HG03575 (cell line): Measurements from ENCODE around the gene ZNF319.
"Not testable (repeated sequence)": the region's sequence is repeated elsewhere in the genome, so short reads cannot be mapped to it uniquely, and the experiment has no call there.

Experiments used
- ATAC-seq: cut with Tn5 transposase; IDR thresholded peaks from one replicate; pipeline ENCODE4 v1.9.1; 2021; ENCODE audit not compliant: unreplicated experiment, insufficient number of reproducible peaks, low FRiP score; ENCODE audit errors: extremely low read depth

The ZNF319 gene

DNA sequence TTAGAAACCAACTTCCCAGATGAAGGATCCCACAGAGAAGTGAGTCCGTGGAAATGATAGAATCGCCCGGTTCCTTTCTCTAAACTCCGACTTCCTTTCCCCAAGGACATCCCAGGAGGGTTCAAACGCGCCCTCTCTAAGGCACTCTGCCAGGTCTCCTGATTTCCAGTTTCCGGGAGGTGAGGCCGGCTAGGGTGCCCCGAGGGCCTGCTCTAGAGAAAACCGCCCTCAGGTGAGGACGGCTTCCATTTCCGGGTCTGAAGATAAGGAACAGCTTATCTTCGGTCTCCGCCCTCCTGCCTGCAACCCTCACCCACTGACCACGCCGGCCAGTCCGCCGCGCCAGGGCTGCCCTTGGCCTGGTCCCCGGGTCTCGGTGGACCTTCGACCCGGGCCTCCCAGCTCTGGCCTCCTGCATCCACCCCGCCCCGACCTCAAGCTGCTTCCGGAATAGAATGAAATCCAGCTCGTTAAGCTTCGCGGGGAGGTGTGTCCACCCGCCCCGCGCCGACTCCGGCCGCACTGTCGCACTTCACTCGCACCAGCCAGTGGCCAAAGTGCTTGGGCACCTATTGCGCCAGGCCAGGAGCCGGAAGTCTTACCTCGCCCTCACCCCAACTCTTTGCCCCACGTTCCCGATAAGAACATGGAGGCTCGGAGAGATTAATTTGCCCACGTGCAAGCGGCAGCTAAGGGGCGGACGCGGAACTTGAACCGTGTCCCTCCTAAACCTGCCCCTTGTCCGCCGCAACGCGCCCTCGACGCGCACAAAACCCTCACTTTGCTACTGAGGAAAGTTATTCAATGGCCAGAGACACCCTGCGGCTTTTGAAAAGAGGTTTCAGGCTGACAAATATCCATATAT lies 24.2 kb upstream of the ZNF319 start:
- ATAC-seq: no peak

DNA sequence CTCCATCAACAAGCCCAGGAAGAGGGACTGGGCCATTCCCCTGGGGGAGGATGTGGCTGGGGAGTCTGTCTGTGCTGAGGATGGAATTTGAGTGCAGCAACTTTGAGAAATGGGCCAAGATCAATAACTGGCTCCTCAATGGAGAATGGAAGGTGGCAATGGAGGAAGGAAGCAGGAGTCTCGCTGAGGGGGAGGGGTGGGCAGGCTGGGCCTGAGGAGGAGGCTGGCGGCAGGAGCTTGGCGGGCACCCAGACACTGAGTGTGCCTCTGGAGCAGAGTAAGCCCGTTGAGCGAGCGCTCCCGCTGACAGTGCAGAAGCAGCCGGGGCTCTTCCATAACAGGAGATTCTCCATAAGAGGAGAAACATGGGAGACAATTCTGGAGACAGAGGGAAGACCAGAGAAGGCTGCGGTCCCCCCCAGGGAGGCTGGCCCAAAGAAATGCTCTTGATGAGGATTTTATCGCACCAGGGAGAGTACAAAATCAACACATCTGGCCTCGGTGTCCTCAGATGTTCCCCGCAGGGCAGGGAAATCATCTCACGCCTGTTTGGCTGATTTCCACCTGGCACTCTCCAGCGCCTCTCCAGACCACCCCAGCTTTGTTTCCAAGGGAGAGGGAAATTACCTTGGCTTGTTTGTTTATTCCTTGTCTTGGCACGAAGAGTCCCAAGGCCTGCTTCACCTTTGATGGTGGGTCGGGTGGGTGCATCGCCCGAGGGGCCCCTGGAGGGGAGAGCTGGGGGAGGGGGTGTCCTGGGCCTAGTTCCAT lies 22.3 kb upstream of the ZNF319 start:
- ATAC-seq: no peak

GRCh38 chr16:58021661-58022551 lies 21.4 kb upstream of the ZNF319 start:
- ATAC-seq: no peak

DNA sequence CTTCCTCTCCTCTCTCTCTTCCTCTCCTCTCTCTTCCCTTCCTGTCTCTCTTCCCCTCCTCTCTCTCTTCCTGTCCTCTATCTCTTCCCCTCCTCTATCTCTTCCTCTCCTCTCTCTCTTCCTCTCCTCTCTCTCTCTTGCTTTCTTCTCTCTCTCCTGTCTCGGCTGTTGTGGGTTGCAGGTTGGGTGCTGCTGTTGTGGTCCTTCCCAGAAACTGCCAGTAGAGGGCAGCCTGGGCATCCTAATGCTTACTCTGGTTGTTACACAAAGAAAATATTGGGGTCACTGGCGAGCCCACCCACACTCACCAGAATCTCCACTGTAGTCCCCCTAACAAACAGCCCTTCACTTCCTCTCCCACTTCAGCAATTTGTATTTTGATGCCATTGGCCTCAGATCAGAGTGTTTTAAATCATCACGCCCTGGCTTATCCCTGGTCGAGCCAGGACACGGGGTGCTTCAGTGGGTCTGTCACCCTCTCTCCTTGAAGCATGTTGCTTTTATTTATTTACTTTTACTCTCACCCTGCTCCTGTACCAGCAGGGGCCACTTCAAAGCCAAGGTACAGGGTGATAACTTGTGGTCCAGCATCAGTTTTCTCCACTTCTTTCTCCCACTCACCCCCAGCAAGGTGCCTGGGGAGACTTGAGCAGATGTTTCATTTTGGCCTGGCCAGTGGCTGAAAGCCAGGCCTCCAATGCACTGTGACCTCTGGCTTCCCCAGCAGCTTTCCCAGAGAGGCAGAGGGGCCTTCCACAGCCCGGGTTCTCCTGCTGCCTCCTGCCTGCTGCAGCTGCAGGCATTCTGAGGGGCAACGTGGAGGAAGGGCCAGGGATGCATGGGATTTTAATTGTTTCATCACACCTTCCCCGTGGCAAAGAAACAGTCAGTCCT lies 20.4 kb upstream of the ZNF319 start:
- ATAC-seq: no peak

GRCh38 chr16:58019866-58020538 lies 19.5 kb upstream of the ZNF319 start:
- no peak for ATAC-seq

DNA sequence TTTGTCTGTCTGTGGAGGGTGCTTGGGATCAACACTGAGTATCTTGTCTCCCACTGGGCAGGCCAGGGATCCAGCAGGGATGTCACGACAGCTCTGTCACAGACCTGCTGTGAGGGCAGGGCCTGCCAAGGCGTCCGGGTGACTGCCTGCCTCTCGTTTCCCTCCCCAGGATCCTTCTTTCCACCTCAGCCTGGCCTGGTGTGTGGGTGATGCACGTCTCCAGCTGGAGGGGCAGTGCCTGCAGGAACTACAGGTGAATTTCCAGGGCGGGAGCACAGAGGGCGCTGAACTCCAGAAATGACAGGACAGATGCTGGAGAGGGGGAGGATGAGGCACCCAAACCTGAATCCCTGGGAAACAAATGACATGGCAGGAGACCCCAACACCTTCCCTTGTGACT lies 18.3 kb upstream of the ZNF319 start:
- ATAC-seq: no peak

DNA sequence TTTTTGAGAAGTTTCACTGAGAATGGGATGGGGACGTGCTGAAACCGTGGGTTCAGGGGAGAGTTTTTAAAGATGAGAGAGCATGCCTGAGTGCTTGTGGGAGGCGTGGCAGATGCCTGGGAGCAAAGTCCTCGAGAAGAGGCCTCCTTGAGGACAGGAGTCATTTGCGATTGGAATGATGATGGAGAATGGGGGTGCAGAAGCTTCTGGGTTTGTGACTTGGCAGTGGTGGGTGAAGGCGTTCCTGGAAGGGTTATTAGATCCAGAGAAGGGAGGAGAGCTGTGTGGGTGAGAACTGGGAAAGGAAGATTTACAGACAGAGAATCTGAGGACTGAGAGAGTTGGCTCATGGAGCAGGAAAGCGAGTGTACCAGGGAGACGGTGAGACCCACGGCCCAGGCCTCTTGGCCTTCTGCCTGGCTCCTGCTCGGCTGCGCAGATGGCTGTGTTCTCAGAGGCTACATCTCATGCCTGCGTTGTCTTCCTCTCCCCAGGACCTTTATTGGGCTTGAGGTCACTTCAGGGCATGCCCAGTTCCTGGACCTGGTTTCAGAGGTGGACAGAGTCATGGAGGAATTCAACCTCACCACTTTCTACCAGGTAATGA lies 16.5 kb upstream of the ZNF319 start:
- no peak for ATAC-seq

- ATAC-seq: no peak
Observed at GRCh38 chr16:58013201-58013956, 12.9 kb upstream of the ZNF319 start.

DNA sequence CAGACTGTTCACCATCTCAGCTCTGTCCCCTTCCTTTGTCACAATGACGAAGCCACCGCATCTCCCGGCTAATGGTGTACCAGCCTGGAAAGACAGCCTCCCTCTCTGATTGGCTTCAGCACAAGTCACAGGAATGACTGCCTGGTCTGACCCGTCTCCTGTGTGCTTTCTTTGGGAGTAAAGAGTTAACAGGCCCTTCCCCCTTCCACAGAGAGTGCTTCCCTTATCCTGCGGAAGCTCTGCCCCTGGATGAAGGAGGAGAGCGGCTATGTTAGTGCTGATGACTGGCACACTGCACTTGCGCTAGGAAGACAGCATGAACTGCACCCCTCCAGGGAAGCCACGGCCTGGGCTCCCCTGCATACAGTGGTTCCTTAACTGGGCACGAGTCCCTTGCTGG lies 12.0 kb upstream of the ZNF319 start:
- no peak for ATAC-seq

GRCh38 chr16:58011652-58012051 lies 11.2 kb upstream of the ZNF319 start:
- no peak for ATAC-seq

- no peak for ATAC-seq
Observed at GRCh38 chr16:58010886-58011285, 10.4 kb upstream of the ZNF319 start.

DNA sequence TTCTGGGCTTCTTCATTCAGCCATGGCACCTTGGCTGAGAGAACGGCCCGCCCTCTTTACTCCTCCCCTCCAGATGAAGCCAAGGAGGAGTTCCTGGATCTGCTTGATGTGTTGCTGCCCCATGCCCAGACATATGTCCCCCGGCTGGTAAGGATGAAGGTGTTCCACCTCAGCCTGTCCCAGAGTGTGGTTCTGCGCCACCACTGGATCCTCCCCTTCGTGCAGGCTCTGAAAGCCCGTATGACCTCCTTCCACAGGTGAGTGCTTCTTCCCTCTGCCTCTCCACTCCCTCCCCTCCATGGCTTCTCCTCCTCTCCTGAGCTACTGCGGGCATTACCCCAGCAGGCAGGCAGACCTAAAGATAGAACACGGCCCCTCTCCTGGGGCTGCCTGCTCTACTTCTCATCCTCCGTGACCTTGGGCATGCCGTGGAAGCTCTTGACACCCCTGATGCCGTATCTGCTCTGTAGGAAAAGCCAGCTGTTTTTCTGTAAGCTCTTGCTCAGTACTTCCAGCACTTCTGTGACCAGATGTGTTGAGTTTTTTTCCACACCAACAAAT lies 9.5 kb upstream of the ZNF319 start:
- no peak for ATAC-seq

DNA sequence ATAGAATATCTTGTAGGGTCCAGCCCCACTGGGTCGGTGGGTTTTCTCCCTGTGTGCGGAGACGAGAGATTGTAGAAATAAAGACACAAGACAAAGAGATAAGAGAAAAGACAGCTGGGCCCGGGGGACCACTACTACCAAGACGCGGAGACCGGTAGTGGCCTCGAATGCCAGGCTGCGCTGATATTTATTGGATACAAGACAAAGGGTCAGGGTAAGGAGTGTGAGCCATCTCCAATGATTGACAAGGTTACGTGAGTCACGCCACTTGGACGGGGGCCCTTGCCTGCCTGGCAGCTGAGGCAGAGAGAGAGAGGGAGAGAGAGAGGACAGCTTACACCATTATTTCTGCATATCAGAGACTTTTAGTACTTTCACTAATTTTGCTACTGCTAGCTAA lies 4.3 kb upstream of the ZNF319 start:
- ATAC-seq: not testable (repeated sequence)

- ATAC-seq: no peak
Observed at GRCh38 chr16:58002936-58003335, 2.5 kb upstream of the ZNF319 start.

GRCh38 chr16:58002416-58002800 lies 1.9 kb upstream of the ZNF319 start:
- no peak for ATAC-seq

DNA sequence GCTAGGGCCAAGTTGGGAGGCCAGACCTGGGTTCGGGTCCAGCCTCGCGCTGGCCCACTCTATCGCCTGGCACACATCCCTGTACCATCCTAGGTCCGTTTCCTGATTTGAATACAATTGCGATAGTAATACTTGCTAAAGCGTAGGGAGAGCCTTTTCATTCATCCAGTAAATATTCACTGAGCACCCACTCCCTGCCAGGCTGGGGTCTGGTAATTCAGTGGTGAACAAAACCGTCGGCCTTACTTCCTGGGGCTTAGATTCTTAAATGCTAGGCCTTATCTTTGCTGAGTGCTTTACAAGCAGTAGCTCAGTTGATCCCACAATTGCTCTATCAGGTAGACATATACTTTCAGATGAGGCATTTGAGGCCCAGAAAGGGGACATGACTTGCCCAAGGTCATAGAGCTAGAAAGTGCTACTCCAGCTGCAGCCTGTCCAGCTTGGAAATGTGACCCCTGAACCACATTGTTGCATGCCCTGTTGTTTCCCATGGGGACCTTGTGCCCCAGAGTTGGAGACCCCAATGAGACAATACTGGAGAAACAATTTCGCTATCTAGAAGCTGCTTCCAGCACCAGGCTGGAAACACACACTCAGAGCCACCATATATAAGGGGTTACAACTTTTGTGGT lies 1.4 kb upstream of the ZNF319 start:
- no peak for ATAC-seq
